HUES6 (cell line): Measurements from ENCODE around the gene CNIH2.
"Not testable (repeated sequence)": the region's sequence is repeated elsewhere in the genome, so short reads cannot be mapped to it uniquely, and the experiment has no call there.

Experiments used
- H3K27ac ChIP-seq: 2 replicates; pipeline ENCODE4 v1.7.0; 2013; ENCODE audit warnings: low read depth, mild to moderate bottlenecking, low read length, inconsistent platforms
- H3K27me3 ChIP-seq: 2 replicates; pipeline ENCODE4 v1.6.1; 2013; ENCODE audit warnings: low read length; ENCODE audit not compliant: control insufficient read depth, insufficient read depth
- H3K36me3 ChIP-seq: 2 replicates; pipeline ENCODE4 v1.6.1; 2013; ENCODE audit warnings: low read length; ENCODE audit not compliant: control insufficient read depth, insufficient read depth
- H3K4me1 ChIP-seq: 2 replicates; pipeline ENCODE4 v1.6.1; 2013; ENCODE audit warnings: low read length; ENCODE audit not compliant: control insufficient read depth, insufficient read depth
- H3K4me3 ChIP-seq: 2 replicates; pipeline ENCODE4 v1.5.1; 2013; ENCODE audit warnings: low read depth, low read length
- H3K9ac ChIP-seq: one replicate; pipeline ENCODE4 v1.6.1; 2013; ENCODE audit warnings: mild to moderate bottlenecking, low read length
- H3K9me3 ChIP-seq: 2 replicates; pipeline ENCODE4 v1.6.1; 2013; ENCODE audit warnings: low read depth, low read length; ENCODE audit not compliant: control insufficient read depth, insufficient read depth

CNIH2 gene

GRCh38 chr11:66317322-66317722, 39.3 kb downstream of the CNIH2 start:
- peaks cover 29% of the 10 kb centered on the region for H3K4me1 ChIP-seq
- H3K27me3 ChIP-seq = no peaks in the 10 kb centered on the region; the same call in 1 of the 2 replicates
- H3K27ac ChIP-seq = peak overlapping the region; percentile 43; the same call in 1 of the 2 replicates
- peaks cover 4% of the 10 kb centered on the region; the same call in 1 of the 2 replicates for H3K9me3 ChIP-seq
- H3K4me3 ChIP-seq = 0 out of 2 replicates have a peak overlapping the region, but pooled peaks have one; percentile 1
- peak overlapping the region; percentile 20 for H3K9ac ChIP-seq
- no peaks in the 10 kb centered on the region for H3K36me3 ChIP-seq

DNA sequence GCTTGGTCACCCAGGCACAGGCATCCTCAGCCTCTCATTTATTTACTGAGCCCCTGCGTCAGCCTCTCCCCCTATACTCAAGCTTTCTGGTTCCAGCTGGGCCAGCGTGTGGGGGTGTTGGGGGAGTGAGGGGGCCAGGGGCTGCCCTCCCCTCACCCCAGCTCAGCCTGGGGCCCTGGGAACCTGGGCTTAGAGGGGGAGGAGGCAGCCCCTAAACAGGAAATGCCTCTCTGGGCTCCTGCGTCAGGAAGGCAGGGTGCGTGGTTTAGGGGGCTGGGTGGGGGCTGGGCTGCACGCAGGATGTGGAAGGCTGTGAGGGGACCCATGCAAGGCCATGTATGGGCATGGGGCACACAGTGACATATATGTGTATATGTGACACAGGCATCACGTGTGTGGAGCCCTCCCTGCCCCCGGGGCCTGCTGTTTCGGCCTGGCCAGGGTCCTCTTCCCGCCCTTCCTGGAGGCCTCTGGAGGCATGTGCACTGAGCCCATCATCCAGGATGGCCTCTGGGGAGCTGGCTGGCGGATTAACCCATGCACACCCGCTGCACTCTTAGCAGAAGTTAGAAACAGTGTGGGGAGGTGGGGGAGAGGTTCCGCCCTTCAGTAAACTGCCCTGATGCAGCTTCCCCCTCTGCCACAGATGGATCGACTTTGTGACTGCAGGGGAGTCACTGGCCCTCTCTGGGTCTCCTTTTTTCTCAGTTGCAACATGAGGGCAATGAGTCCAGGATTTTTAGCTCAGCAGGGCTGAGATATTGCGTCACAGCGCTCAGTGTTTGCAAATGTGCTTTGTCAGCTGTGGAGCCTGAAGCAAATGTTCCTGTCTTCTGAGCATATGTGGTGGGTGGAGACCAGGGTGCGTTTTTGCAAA, 40.0 kb downstream of the CNIH2 start:
- 0 out of 2 replicates have a peak overlapping the region, but pooled peaks have one; percentile 1 for H3K4me3 ChIP-seq
- peak overlapping the region; percentile 20 for H3K9ac ChIP-seq
- no peaks in the 10 kb centered on the region; the same call in 1 of the 2 replicates for H3K27me3 ChIP-seq
- H3K27ac ChIP-seq = peak overlapping the region; percentile 43; the same call in 1 of the 2 replicates
- no peaks in the 10 kb centered on the region for H3K36me3 ChIP-seq
- peaks cover 4% of the 10 kb centered on the region; the same call in 1 of the 2 replicates for H3K9me3 ChIP-seq
- peaks cover 29% of the 10 kb centered on the region for H3K4me1 ChIP-seq

GRCh38 chr11:66318600-66318970, 40.6 kb downstream of the CNIH2 start:
- Histone ChIP-seq H3K4me3 (no peak overlapping the region), H3K27ac (no peak overlapping the region), H3K9me3 (peaks cover 4% of the 10 kb centered on the region; the same call in 1 of the 2 replicates), H3K27me3 (no peaks in the 10 kb centered on the region; the same call in 1 of the 2 replicates), H3K9ac (no peak overlapping the region), H3K36me3 (no peaks in the 10 kb centered on the region), H3K4me1 (peaks cover 29% of the 10 kb centered on the region)

GRCh38 chr11:66320289-66320688, 42.3 kb downstream of the CNIH2 start:
- H3K9ac ChIP-seq, H3K36me3 ChIP-seq, H3K4me3 ChIP-seq, H3K27ac ChIP-seq, H3K27me3 ChIP-seq, H3K9me3 ChIP-seq: not testable (repeated sequence)
- peaks cover 35% of the 10 kb centered on the region for H3K4me1 ChIP-seq

GRCh38 chr11:66320748-66321147, 42.8 kb downstream of the CNIH2 start:
- H3K9ac ChIP-seq, H3K4me3 ChIP-seq, H3K27me3 ChIP-seq, H3K36me3 ChIP-seq, H3K27ac ChIP-seq, H3K9me3 ChIP-seq: not testable (repeated sequence)
- H3K4me1 ChIP-seq = peaks cover 39% of the 10 kb centered on the region

DNA sequence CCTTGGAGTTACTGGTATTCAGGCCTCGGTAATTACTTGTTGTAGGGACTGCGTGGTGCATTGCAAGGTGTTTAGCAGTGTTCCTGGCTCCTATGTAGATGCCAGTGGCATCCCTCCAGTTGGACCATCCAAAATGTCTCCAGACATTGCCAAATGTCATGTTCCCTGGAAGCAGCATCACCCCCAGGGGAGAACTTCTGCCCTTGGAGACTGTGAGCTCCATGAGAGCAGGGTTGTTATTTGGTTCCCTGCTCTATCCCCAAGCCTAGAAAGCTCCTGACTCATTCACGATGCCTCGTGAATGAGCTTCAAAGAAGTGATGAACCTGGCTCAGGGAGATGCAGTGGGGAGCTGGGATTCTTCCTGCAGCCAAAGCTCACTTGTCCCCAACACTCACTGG, 43.6 kb downstream of the CNIH2 start:
- peaks cover 40% of the 10 kb centered on the region for H3K4me1 ChIP-seq
- peaks cover 4% of the 10 kb centered on the region; the same call in 1 of the 2 replicates for H3K9me3 ChIP-seq
- H3K27ac ChIP-seq = no peak overlapping the region

GRCh38 chr11:66322732-66323427, 44.9 kb downstream of the CNIH2 start:
- no peak overlapping the region for H3K4me3 ChIP-seq
- no peaks in the 10 kb centered on the region for H3K27me3 ChIP-seq
- H3K9me3 ChIP-seq = peaks cover 4% of the 10 kb centered on the region; the same call in 1 of the 2 replicates
- H3K9ac ChIP-seq = no peak overlapping the region
- H3K4me1 ChIP-seq = peaks cover 41% of the 10 kb centered on the region
- no peaks in the 10 kb centered on the region for H3K36me3 ChIP-seq
- H3K27ac ChIP-seq = no peak overlapping the region

More for the DNA sequence above, 43.6 kb downstream of the CNIH2 start:
- Histone ChIP-seq H3K9ac (no peak overlapping the region), H3K4me3 (no peak overlapping the region), H3K27me3 (no peaks in the 10 kb centered on the region), H3K36me3 (no peaks in the 10 kb centered on the region)

- H3K9me3 ChIP-seq = peaks cover 4% of the 10 kb centered on the region; the same call in 1 of the 2 replicates
- peaks cover 41% of the 10 kb centered on the region for H3K4me1 ChIP-seq
- H3K36me3 ChIP-seq = no peaks in the 10 kb centered on the region
- no peaks in the 10 kb centered on the region for H3K27me3 ChIP-seq
- no peak overlapping the region for H3K27ac ChIP-seq
- H3K9ac ChIP-seq = no peak overlapping the region
- H3K4me3 ChIP-seq = no peak overlapping the region
These were observed 45.7 kb downstream of the CNIH2 start for GRCh38 chr11:66323684-66324083.

DNA sequence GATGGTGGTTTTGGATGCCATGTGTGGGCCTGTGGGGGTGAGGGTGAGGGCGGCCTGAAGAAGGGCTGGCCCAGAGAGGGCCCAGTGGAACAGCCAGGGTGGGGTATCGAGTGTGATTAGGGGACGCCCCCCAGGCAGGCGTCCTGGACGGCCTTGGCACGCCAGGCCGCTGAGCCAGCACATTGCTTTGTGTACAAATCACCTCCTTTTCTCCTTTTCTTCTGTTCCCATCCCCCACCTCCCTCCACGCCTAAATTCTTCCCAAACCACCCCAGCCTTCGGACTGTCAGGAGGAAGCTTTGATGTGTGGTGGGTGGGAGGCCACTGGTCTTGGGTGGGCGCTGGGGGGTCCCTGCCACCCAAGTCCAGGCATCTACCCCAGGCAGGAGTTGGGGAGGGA, 46.7 kb downstream of the CNIH2 start:
- H3K27ac ChIP-seq = 0 out of 2 replicates have a peak overlapping the region, but pooled peaks have one; percentile 8

DNA sequence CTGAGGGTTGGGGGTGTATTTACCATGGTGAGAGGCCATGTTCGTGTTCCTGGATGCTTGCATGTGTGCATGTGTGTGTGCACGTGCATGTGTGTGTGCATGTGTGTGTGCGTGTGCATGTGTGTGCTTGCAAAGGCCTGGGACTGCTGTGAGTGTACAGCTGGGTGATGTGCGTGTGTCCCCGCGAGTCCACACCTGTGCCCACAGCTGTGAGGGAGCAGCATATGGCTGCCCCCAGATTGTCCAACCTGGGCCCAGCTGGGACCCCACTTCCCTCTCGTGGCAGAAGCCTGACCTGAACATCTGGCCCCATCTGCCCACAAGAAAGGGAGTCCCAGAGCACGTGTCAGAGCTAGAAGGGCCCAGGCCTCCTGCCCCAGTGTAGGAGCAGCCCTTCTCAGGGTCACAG, 47.3 kb downstream of the CNIH2 start:
- Histone ChIP-seq H3K4me1 (peaks cover 43% of the 10 kb centered on the region), H3K27ac (no peak overlapping the region), H3K9me3 (no peaks in the 10 kb centered on the region), H3K36me3 (no peaks in the 10 kb centered on the region), H3K9ac (no peak overlapping the region), H3K27me3 (no peaks in the 10 kb centered on the region), H3K4me3 (no peak overlapping the region)

More for the DNA sequence above, 46.7 kb downstream of the CNIH2 start:
- no peaks in the 10 kb centered on the region for H3K27me3 ChIP-seq
- H3K36me3 ChIP-seq = no peaks in the 10 kb centered on the region
- H3K4me3 ChIP-seq = no peak overlapping the region
- peaks cover 43% of the 10 kb centered on the region for H3K4me1 ChIP-seq
- H3K9ac ChIP-seq = no peak overlapping the region
- no peaks in the 10 kb centered on the region for H3K9me3 ChIP-seq
